Astrocyte of the hippocampus (primary cell): ENCODE measurements around the gene DLGAP4.

Experiments used
- DNase-seq: peaks from one replicate; pipeline ENCODE4 v3.0.0; 2011; ENCODE audit warnings: low read depth, low spot score

The DLGAP4 gene

DNA sequence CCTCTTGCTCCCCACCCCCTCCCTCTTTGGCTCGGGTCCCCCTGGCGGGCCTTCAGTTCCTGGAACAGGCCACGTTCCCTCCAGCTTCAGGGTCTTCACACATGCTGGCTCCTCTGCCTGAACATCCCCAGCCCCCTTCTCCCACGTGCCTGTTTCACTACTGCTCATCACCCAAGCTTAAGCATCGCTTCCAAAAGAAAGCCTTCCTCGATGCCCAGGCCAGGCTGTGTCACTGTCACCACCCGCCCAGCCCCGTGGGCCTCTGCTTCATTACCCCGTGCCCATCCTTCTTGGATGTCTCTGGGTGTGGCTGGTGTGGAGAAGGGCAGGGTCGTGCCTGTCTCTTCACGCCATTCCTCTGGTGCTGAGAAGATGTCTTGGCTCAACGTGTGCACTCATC lies 2.8 kb downstream of the DLGAP4 start:
- DNase-seq, result no peak

DNA sequence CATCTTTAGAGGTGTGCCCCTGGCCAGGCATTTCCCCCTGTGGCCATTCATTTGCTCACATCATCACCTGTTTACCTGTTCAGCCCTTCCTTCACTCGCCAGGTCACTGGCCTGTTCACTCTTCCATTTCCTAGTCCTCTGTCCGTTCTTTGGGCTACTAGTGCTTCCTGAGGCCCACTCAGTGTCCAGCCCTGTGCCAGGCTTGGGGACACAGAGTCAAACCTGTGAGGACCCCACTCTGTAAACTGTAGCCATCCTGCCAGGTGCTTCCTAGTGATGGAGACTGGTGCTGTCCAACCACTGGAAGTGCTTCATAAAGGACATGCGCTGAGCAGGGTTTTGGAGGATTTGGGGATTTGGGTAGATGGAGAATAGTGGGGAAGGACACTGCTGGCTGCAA lies 3.5 kb downstream of the DLGAP4 start:
- DNase-seq, result no peak

DNA sequence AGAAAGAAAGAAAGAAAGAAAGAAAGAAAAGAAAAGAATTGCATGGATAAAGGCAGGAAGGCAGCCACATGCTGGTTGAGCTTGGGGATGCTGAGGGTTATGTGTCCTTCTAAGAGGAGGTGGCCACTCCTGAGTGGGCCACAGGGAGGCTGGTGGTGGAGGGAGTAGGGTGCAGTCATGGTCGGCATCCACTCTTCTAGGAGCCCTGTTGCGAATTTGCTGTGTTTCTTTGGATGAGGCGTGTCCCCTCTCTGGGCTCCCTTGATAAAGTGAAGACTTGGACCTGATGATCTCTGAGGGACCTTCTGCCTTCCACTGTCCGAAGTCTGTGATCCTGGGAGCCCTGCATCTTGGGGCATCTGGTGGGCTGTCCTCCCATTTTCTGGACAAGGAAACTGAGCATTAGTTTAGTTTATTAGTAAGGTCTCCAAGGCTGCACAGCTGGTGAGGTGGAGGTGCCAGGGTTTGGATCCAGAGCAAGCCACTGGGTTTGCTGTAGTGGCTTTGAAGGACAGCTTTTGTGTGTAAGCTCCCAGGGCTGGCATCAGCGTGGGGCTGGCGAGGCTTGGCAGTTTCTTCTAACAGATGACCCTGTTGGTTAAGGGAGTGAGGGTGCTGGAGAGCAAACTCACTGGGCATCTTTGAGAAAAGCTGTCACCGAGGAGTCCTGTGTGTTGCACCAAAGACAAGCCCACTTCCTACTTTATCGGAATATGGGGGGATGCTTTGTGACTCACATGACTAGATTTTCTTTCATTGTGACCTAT lies 4.3 kb downstream of the DLGAP4 start:
- no peak for DNase-seq

DNA sequence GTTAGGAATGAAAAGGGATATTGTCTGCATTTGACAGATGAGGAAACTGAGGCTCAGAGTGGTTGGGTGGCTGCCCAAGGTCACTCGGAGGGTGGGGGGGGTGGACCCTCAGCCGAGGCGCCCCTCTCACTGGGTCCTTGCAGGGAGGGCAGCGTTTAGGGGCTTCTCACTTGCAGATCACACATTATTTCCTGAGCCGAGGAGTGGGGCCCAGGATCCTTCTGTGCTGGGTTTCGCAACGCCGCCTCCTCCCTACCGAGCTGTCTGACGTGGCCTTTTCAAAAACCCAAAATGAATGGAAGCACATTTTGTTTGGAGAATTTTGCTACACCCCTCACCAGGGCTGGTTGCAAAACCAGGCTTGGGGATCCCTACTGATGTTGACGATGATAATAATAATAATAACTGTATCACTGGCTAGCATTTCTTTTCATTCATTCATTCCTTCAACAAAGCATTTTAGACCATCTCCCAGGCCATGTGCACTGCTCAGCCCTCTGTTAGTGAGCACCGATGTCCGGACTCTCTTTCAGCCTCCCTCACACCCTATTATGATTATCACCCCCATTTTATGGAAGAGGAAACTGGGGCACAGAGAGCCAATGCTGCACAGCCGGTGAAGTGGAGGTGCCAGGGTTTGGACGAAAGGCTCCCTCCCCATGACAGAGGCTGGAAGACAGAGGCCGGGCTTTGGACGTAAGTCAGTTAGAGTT lies 5.2 kb downstream of the DLGAP4 start:
- no peak for DNase-seq

DNA sequence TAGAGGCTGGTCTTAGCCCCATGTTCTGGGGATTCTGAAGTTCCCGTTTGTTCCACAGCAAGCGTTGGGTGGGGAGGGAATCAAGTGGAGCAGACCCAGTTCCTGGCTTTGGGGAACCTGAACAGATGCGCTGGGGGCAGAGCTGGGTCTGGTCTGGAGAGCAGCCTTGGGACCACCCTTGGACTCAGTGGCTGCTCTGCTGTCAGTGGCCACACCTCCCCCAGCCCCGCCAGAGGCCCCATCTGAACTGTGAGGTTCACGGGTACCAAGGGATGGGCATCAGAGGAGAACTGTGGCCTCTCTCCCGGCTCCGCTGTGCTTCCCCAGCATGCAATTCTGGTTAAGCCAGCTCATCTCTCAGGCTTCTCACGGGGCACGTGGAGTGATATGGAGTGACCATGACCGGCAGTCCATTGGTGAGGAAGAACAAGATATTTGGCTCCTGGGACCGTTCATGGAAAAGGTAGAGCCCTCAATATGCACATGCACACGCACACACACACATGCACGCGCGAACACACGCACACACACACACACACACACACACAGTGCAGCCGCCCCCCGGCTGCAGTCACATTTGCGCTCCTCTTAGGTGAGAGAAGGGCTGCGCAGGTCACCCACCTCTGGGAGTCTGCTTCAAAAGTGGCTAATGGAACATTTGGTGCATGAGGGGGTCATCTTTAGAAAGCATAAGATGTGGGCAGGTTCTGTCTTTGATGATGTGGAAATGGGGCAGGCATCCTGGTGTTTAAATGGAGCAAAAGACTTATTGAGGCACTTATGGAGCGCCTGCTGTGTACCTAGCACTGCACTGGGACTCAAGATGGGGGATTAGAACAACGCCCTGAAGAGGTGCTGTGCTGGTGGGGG lies 6.0 kb downstream of the DLGAP4 start:
- DNase-seq, result no peak

DNA sequence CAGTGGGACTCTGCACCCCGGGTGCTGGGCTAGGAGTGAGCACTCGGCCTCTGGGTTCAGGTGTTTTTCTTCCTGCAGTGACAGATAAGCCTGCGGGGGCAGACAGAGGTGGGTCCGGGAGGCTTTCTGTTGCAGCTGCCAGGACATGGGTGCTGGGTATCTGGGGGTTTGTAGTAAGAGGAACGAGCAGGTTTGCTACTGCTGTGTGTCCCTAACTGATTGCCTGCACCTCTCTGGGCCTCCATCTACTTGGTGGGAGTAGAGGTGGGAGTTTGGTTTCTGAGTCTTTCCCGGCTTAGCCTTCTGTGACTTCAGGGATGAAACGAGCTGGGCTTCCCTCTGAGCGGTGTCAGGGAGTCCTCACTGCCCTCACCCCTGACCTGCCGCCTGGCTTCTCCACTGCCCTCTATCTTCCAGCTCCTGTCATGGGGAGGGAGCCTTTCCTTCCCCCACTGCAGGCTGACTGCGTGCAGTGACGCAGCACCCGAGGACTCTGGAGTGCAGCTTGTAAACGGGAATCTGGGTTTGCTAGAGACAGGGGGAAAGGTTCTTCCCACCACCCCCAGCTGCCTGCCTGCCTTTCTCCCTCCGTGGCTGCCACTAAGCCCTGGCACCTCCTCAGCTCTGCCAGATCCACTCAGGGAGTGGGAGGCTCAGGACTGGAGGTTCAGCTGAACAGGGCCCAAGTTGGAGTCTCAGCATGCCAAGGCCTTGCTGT lies 6.7 kb downstream of the DLGAP4 start:
- DNase-seq, result no peak

DNA sequence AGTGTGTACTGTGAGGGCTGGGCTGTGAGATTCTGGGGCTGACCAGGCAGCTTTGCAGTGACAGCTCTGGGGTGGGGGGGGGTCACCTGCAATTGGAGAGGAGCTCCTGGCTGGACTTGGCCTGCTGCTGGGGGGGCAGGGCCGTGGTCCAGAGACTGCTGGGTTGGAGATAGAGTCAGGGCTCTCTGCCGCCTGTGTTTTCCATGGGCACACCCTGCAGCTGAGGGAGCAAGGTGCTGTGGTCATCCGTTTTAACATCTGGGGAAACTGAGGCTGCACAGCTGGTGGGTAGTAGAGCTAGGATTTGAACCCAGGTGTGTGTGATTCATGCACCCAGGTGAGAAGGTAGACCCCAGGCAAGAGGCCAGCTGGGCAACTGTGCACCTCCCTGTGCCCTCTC lies 7.3 kb downstream of the DLGAP4 start:
- no peak for DNase-seq

DNA sequence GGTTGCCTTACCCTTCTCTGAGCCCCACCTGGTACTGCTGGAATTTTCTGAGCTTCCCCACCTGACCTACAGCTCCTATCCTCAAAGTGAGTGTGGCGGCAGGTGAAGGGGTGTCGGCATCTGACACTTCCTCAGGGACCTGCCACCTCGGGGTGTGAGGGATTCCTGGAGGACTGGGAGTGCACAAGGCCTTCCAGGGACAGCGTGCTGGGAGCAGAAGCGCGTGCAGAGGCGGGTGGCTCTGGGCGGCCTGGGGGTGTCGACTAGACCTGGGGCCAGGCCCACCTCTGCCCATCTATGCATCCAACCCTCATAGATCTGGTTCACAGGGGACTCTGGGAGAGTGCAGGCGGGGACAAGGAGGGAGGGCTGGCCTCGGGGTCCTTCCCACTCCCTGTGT lies 7.8 kb downstream of the DLGAP4 start:
- DNase-seq, result no peak

DNA sequence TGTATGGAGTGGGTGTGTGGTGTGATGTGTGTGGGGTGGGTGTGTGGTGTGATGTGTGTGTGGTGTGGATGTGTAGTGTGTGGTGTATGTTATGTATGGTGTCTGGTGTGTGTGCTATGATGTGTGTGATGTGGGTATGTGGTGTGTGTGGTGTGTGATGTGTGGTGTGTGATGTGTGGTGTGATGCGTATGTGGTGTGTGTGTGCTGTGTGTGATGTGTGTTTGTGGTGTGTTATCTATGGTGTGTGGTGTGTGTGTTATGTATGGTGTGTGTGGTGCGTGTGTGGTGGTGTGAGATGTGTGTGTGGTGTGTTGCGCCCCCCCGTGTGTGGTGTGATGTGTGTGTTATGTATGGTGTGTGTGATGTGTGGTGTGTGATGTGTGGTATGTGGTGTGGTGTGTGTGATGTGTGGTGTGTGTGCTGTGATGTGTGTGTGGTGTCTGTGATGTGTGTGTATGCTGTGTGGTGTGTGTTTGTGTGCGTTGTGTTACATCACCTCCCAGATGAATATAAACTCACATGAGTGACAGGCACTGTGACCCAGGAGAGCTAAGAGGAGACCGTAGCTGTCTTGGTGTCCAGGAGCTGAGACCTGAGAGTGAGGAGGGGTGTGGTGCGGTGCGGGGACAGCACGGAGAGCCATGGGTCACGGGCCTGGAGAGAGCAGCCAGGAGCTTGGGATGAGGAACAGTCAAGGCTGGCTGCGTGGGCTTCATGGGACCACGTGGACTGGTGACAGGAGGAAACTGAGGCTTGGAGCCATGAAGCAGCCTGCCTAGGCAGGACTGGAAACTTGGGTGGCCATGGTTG lies 8.8 kb downstream of the DLGAP4 start:
- no peak for DNase-seq

DNA sequence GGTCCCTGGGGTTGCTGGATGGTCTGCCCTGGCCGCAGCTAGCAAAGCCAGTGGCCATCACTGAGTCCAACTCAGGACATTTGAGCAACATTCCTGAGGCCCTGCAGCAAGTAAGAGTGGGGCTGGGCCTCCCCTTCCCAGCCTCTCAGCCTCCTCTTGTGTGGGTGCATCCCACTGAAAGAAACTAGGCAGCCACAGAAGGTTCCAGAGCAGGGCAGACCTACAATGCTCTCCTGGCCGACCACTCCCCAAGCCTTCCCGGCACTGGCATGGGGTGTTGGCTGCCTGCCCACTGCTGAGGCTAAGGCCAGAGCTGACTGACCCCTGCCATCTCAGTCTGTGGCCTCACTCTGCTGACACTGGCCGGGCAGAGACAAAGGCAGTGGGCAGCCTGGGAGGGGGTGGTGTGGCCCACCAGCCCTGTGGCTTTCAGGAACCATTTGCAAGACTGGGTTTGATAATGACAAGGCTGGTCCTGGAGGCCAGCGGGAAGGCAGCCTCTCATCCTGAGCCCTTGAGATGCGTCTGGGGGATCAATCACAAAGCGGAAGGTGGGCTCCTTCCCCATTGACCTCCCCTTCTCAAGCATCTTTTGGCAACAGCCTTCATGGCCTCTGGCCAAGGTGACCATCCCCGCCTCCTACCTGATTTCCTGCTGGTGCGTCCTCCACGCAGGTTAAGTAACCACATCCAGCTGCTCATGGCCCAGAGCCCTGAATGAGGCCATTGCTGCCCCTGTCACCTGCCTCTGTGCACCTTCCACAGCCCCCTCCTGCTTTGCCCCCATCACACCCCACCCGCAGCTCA lies 9.6 kb downstream of the DLGAP4 start:
- DNase-seq, result no peak

DNA sequence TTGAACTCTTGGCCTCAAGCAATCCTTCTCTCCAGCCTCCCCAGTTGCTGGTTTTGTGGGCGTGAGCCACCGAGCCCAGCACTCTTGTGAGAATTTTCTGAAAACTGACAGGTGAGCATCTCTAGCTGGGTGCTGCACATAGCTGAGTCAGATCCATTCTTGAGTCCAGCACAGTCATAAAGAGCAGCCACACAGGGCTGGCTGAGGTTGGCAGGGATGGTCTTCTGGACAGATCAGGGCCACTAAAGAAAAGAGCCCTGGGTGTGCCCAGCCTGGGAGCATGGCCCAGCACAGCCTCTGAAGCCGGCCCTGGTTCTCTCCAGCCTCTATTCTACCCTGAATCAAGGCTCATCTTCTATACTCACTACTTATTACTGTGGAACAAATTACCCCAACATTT lies 11.5 kb downstream of the DLGAP4 start:
- DNase-seq, result no peak

DNA sequence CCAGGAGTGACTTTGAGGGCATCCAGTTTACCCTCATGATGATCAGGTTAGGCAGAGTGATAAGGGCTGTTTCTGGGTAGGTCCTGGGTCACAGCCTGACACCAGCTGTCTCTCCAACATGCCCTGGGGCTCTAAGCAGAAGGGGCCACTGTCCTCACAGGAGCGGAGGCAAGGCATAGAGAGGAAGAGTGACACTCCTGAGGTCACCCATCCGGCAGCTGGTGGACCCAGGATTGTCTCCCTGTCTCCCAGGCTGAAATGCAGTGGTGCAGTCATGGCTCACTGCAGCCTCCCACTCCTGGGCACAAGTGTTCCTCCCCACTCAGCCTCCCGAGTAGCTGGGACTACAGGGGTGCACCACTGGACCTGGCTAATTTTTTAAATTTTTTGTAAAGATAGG lies 12.0 kb downstream of the DLGAP4 start:
- no peak for DNase-seq

DNA sequence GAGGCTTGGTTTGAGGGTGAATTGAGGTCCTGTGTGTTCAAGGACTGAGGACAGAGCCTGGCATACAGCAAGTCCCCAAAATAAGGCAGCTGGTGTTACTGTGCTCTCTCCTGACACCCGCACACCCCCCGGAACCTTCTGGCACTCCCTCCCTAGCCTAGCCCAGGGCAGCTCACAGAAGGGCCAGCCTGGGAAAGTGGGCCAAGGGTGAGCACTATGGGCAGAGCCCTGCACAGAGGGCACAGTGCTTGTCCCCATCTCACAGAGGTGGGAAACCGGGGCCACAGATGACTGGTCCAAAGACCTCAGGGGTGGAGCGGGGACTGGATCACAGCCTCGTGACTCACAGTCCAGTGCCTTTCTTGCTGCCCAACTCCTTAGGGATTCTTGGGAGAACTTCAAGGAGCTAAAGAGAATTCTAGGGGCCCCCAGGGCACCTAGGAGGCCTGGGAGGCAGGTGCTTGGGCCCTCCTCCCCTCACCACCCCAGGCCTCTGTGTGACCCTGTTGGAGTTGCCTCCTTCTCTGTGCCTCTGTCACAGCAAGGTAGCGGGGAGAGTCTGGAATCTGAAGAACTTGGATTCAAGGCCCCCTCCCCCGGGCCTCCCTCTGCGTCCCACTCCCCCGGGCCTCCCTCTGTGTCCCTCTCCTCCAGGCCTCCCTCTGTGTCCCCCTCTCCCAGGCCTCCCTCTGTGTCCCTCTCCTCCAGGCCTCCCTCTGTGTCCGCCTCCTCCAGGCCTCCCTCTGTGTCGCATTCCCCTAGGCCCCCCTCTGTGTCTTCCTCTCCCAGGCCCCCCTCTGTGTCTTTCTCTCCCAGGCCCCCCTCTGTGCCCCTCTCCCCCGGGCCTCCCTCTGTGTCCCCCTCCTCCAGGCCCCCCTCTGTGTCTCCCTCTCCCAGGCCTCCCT lies 13.5 kb downstream of the DLGAP4 start:
- DNase-seq, result no peak

DNA sequence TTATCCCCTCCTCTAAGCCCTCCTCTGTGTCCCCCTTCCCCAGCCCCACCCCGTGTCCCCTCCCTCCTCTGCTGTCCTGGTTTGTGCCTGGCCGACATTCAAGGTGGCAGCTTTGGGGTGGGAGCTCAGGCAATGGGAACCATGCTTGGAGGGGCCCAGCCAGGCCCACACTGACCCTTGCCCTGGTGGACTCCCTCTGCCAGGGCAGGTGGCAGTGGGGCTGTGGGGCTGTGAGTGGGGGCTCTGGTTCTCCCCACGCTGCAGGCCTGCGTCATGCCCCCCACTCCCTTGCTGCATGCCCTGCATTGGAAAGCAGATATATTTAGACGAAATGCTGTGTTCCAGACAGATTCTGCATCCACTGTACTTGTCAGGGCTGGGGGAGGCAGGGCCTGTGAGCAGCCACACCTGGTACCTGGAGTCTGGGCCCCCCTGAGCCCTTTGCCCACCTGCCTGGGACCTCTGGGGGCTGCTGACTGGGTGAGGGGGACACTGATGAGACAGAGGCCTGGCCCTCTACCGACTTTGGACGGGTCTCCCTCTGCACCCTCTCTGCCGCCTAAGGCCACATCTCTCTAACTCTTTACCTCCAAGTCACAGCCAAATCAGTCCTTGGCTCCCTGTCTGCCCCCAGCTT lies 14.2 kb downstream of the DLGAP4 start:
- DNase-seq, result no peak

DNA sequence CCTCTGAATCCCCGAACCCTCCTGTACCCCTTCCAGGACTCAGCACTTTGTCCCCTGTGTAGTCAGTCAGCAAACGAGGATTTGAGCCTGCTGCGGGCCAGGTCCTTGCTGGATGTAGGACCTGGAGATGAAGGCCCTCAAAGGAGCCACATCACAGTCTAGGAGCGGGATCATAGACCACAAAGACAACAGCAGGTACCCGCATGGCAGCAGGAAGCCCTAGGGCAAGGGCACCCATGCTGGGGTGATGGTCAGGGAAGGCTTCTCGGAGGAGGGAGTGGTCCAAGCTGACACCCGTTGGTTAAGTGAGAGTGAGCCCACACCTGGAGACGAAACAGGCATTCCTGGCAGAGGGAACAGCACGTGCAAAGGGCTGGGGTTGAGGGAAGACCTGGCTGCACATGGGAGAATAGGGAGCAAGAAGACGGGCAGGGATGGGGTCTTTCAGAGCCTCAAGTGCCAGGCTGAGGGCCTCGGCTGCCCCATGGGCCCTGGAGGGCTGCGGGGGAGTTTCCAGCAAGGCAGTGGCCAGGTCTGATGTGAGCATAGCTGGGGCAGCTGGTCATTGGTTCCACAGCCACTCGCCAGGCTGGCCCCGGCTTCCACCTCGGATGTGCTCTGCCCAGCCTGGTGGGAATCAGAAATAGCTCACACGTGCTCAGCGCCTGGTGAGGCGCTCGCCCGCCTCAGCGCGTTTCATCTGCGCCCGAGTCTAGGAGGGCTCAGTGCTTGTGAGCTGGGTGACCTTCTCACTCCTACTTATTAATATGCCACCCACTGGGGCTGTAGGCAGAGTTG lies 15.0 kb downstream of the DLGAP4 start:
- no peak for DNase-seq

DNA sequence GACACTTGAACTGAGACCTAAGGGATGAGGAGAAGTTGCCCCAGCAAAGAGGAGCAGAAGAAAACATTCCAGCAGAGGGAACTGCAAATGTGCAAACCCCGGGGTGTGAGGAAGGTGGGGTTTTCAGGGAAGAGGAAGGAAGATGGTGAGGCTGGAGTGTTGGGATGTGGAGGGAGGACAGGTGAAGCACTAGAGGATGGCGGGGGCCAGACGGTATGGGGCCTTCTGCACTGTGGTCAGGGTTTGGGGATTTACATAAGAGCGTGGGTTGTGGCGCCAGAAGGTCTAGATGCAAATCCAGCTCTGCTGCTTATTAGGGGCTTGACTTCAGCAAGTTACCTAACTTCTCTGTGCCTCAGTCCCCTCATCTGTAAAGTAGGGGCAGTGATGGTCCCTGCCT lies 16.0 kb downstream of the DLGAP4 start:
- no peak for DNase-seq

DNA sequence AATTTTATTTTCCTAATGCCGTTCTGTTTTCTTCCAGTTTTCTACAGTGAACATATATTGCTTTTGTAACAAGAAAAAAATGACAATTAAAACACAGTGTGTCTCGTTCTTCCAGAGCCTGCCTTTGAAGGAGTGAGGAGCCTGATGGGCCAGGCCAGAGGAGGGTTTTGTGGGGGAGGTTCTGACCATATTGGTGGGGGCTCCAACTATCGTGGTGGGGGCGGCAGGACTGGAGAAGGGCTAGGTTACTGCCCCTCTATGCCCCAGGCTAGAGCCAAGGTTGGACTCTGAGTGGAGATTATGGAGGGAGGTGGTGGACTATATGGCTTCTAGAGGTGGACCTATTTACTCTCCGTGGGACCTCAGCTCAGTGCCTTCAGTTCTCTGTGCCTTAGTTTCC lies 24.0 kb downstream of the DLGAP4 start:
- DNase-seq, result no peak

DNA sequence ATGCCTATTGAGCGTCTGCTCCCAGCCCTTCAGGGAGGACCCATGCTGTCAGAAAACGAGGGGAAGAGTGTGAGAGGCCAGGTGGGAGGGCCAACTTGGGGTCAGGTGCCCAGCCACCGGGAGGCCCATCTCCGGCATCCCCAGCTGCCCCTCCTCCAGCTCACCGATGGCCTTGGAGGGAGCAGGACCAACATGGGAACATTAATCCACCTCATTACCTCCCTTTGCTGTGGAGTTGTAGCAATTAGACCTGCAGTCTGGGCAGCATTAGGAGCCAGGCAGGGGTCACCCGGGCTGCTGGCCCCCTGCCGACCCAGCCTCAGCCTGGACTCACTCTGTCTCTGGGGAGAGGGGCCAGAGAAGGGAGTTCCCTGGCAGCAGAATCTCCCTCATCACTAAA lies 25.1 kb downstream of the DLGAP4 start:
- no peak for DNase-seq
